HG03571 (cell line): ENCODE measurements around the gene ZNF189.
A peak's percentile ranks its signal among the peaks of the same experiment; 100 is the strongest.

Experiments used
- ATAC-seq: cut with Tn5 transposase; IDR thresholded peaks from one replicate; pipeline ENCODE4 v1.9.1; 2021; ENCODE audit not compliant: unreplicated experiment

ZNF189 gene

DNA sequence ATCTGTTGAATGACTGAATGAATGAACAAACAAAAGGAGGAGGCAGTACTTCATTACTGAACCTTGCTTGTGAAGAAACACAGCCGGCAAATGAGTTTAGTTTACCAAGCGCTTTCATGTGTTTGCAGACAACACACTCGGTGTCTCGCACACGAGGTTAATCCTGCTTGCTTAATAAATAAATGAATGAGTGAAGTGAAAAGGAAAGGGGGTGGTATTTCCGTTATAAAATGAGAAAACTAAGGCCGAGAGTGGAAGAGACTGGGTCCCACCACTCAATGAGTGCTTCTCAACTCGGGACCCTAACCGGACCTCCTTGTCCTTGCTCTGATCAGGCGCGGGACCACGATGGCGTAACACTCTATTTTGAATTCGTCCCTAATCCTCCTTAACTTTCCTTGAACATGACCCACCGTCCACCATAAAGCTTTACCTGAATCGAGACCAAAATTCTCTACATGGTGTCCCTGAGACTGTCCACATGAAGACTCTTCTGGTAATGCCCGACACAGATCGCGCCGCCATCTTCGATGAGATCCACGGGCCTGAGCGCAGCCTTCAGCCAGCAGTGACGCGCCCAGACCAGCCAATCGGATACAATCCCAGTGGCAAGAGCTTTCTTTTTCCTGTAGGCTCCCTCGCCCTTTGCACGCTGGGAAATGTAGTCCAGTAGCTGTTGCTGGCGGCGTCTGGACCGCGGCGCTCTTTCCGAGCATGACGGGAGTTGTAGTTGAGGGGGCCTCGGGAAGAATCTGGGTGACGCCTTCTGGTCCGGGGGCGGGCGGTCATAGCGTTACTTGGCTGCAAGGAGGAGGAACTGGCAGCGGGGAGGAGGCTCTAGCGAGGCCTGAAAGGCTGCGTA is at the start of gene ZNF189, which contains the start of gene MRPL50:
ZNF189 (plus strand) TSS at position 784 of the 862 bp plus-strand sequence. CDS start 306 bp downstream, outside the sequence.
MRPL50 (minus strand) TSS at position 551 of the 862 bp plus-strand sequence; CDS start at position 525, 26 bp downstream.
- peak; percentile 98 for ATAC-seq

DNA sequence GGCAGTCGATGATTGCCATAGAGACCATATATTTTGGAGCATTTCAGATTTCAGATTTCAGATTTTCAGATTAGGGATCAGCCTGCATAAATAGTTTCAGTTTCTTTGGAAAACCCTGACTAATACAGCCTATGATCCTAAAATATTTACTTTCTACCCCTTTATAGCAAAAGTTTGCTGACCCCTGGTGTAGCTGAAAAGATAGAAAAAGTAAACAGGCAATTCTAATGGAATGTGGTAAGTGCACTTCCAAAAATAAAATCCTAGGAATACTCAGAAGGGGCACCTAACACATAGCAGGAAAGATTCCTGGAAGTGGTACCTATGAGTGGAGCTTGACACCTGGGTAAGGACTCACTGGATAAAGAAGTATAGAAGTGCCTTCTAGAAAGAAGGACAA is 48.4 kb upstream of the ZNF189 start:
- no peak for ATAC-seq

DNA sequence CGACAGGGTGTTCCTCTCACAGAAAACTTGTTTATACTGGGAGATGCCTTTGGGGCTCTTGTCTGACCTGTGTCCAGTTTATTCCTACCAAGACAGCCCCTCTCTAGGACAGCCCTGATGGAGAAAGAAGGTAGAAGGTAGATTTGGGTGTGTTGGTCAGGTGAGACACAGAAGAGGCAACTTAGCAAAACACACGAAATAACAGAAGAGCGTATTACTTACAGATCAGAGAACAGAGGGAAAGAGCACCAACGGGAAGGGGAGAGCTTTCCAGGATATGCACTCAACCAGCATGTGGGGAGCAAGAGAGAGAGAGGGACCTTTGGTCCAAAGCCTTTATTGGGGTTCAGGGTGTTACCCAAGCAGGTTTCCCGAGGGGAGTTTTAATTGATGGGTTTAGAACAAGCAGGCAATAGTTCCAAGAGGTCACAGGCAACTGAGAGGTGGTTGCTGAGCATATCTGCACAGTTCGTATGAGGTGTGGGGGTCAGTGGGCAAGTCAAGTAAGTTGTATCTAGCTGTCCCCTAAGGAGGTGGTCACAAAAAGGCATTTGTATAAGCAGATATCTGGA is 45.7 kb upstream of the ZNF189 start:
- no peak for ATAC-seq

DNA sequence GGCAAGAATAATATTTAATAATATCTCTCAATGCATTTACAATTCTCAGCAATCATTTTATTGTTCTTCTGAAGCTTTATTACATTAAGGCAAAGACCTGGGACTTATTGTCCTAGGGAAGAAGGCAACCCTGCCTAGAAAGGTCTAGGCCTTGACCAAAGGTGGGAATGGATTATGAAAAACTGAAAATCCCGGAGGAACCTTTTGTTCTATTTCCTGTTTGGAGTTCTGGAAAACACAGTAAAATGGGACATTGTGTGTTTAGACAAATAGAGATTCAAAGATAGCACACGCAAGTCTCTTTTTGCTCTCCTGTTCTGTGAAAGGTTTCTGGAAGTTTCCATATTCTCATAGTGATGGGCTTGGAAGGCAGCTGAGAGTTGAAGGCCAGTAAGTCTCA is 45.0 kb upstream of the ZNF189 start:
- ATAC-seq, result no peak

DNA sequence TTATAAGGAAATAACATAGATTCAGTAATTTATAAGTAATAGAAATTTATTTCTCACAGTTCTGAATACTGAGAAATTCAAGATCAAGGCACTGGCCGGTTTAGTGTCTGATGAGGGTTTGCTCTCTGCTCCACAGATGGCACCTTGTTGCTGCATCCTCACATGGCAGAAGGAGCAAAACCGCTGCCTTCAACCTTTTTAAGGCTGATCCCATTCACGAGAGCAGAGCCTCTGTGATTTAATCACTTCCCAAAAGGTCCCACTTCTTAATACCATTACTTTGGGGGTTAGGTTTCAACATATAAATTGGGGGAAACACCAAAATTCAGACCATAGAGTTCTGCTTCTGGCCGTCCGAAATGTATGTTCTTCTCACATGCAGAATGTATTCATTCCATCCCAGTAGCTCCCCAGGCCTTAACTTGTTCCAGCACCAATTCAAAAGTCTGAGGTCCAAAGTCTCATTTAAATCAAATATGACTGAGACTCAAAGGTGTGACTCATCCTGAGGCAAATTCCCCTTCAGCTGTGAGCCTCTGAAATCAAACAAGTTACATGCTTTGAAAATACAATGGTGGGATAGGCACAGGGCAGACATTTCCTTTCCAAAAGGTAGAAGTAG is 44.4 kb upstream of the ZNF189 start:
- no peak for ATAC-seq

DNA sequence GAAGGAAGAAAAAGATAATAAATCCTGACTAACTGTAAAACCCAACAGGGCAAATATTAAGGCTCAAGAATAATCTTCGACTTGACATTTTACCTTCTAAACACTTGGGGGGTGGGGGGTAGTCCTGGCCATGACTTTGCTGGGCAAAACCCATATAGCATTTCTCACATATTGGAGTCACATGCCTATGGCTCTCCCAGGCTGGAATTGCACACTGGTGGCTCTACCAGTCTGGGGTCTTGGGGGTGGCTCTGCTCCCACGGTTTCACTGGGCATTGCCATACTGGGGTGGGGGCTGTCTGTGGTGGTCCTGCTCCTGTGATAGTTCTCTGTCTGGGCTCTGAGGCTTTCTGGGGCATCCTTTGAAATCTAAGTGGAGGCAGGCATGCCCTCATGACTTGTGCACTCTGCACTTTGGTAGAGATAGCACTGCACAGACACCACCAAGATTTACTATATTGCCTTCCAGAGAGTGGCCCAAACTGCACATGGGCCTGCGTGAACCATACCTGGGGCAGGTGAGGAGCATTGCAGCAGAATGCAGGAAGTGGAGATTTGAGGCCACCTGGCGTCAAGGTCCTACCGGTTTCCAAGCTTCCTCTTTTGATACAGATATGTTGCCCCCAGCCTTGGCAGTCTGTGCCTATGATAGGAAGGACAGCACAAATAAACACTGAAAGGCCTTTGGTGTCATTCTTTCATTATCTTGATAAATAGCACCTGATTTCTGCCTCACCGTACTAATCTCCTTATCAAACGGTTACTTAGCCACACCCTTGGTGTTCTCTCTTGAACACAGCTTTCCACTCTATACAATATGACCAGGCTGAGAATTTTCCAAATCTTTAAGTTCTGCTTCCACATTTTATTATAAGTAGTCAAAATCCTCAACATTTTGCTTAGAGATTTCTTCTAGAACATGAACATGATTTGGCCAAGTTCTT is 43.6 kb upstream of the ZNF189 start:
- no peak for ATAC-seq

DNA sequence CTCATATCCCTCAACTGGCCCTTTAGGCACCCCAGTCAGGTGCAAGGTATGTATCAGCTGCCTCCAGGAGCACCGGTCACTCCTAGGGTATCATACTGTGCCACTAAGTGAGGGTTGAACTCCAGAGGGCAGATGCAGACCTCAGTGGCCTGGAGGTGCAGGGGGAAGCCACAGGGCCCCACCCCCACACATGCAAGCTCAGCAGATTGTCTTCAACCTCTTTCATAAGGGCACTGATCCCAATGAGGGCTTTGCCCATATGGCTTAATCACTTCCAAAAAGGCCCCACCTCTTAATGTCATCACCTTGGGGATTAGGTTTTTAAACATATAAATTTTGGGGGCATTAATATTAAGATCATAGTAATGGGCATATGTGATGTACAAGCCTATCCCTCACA is 42.0 kb upstream of the ZNF189 start:
- ATAC-seq, result no peak

DNA sequence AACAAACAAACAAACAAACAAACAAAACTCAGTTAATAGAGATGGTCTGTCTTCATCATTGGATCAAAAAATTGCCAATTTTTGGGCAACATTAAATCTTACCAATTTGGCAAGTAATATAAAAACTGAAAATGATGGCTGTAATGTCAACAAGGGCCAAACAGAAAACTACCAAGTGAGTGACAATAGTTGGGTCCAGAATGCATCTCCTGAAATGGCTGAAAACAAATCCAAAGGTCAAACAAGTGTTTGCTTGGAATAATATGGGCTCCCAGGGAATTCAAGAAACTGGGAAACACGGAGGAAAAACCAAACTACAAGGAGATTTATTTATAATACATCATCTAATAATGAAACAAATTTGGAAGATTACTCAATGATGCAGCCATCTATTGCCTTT is 39.0 kb upstream of the ZNF189 start:
- ATAC-seq, result no peak

DNA sequence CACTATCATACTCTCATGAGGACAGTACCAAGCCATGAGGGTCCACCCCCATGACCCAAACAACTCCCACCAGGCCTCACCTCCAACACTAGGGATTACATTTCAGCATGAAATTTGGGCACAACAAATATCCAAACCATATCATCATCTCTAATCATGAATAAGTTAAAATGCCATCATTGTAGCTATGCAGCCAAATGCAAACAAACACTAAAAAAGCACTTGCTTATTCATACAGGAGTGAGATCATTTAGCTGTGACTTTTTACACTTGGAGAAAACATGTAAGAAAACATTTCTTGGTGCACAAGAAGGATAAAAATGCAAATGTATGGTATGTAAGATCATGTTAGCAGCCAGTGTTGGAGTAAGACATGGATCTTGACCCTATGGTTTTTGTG is 38.0 kb upstream of the ZNF189 start:
- ATAC-seq, result no peak

DNA sequence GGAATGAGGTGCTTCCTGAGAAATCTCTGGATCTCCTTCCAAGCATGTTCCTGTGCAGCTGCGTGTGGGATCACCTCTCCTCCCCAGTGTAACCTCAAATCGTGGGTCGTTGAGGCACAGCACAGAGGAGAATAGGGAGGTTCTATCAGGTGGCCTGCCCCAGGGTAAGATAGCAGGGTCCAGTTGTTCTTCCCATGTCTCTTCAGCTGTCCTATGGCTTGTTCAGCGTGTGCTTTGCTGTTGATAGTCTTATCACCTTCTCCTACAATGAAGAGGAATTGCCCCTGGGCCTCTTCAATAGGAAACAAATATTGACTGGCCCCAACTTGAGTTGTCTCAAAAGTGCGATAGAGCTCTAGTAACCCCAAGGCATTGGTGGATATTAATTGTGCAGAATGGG is 36.2 kb upstream of the ZNF189 start:
- no peak for ATAC-seq

DNA sequence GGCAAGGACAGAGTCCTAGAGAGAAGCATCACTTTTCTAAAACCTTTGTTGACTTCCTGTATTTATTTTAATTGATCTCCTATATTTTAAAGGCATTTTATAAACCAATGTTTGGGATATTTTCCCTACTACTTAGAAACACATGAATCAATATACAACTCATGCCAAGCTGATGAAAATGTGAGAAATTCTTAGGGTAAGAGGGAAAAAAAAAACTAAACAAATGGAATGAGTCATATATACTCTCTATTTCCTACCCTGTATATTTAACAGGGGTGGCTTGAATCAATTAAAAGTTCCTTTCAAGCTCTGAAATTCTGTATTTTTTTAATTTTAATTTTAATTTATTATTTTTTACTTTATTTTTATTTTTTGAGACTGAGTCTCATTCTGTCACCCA is 33.5 kb upstream of the ZNF189 start:
- ATAC-seq, result no peak

DNA sequence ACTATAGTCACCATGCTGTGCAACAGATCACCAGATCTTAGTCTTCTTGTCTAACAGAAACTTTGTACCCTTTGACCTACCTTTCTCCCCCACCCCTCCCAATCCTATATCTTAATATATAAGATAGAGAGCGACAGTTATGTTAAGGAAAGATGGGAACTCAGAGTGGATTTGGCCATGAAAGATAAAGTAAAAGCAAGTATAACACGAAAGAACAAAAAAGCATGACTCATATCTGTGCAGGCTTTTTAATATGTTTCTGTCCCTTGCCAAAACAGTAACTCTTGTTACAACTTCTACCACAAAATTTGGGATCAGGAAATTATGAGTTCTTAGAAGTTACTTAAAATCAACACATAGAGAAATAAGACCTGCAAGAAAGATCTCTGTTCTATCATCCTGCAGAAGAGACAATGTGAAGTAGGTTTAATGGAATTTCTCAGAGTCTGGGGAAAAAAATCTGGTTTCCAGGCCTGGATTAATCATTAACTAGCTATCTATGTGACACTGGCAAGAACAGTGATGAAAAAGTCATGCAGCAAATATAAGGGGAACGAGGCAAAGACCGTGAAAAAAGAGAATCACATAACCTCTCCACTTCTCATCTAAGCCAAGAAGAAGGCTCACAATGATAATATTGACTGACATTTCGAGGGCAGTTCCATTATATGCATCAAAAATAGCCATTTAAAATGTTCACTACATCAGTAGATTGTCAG is 32.5 kb upstream of the ZNF189 start:
- no peak for ATAC-seq

DNA sequence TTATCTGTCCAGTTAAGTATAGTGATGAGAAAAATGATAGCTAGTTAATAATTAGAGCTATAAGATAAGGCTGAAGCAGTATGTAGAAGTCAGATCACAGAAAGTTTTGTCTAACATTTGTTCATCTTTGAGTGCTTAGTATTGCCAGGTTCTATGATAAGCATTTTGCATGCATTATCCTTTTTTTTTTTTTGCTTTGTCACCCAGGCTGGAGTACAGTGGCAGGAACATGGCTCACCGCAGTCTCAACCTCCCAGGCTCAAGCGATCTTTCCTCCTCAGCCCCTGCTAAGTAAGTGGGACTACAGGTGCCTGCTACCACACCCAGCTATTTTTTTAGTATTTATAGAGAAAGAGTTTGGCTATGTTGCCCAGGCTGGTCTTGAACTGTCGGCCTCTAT is 31.3 kb upstream of the ZNF189 start:
- ATAC-seq, result no peak

DNA sequence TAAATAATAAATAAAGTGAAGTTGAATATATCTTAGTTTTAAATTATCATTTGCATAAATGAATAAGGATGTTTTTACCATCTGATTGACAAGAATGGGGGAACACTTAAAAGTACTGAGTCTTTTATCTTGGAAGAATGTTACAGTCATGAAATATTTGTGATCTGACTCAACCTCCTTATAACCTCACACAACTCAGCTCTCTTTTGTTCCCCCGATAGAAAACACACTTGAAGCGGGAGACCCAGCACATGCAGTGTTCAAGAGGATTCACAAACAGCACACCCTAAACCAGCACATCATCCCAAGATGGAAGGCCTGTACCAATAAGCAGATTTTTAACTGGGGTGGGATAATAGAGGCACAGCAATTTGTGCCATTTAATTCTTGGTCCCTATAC is 29.4 kb upstream of the ZNF189 start:
- no peak for ATAC-seq

DNA sequence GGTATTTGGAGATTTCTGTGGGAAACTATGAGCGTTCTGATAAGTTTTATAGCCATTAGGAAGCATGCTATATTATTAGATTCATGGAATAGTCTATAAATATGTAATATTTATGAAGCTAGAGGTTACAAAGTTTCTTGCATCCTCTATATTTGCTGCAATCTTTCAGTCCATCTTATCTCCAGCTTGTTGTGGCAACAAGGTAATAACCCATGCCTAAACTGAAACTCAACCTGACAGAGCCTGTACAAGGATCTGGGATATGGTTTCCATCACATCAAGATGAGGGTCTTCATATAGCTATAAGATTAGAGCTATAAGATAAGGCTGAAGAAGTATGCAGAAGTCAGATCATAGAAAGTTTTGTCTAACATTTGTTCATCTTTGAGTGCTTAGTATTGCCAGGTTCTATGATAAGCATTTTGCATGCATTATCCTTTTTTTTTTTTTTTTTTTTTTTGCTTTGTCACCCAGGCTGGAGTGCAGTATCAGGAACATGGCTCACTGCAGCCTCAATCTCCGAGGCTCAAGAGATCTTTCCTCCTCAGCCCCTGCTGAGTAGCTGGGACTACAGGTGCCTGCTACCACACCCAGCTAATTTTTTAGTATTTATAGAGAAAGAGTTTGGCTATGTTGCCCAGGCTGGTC is 28.6 kb upstream of the ZNF189 start:
- ATAC-seq, result no peak

DNA sequence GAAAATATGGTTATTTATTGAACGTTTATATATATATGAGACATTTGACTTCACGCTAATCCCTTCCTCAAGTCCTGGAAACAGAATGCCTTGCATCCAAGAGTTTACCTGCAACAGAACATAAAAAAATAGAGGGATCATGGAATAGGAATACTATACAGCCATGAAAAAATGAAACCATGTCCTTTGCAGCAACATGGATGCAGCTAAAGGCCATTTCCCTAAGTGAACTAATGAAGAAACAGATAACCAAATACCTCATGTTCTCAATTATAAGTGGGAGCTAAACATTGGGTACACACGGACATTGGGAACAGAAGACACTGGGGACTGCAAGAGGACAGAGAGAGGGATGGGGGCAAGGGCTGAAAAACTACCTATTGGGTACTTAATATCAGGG is 26.8 kb upstream of the ZNF189 start:
- ATAC-seq, result no peak

DNA sequence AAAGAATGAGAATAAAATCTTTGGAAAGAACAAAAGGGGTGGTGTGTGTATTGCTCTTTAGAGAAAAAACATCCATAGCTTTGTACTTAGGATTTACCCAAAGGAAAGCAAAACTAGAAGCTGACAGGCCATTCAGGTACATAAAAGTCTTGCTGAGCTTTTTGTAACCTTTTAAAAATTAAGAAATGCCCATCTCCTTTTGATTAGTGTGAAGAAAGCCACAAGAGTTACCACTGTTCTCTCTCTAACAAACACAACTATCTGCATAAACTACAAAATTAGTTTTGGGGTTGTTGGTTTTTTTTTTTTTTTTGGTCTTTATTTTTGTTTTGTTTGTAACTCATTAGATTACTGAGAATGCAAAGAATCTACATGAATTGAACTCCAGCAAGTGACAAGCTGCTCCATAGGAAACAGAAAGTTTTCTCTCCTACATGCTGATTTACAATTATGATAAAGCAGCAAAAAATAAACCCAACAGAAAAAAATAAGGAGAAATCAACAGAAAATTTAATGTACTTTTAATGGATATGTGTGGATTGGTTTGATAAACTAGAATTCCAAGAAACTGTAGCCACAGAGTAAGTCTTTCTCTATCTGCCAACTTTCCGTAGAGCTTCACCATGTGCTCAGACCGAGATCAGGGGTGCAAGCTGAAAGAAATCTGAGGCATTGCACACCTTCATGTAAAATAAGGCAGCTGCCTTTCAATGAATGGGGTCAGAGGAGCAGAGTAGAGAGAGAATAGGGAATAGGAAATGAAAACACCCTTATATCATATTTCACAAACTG is 26.1 kb upstream of the ZNF189 start:
- no peak for ATAC-seq

DNA sequence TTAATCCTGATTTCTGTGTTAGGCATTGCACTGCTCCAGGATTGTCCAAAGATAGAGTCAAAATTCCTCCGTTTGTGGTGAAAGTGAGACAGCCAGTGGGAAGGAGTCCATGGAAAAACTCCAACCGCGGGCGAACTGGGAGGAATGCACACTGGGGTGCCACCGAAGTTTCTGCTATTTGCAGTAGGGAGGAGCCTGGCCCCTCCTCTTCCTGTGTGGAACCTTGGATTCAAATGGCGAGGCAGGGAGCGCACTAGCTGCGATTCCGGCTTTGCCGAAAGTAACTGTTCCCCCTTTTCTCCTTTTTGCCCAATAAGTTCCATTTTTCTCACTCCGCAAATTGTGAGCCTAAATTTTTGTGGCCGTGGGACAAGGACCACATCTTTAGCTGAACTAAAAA is 23.1 kb upstream of the ZNF189 start:
- no peak for ATAC-seq
